K562 treated with DMSO at 1 percent for 48 hours (cell line): ENCODE results near the gene CCDC85A. TPM values are rescaled to one million over a fixed set of nuclear protein-coding genes. Genes with fewer than 3 reads are reported as not detected.

Source experiments
- total RNA-seq: library from RNA; unstranded; fragments of 300-600 nt; gene quantifications from 2 replicates; pipeline ENCODE4 v1.2.3, GENCODE V29; 2022; ENCODE audit warnings: low replicate concordance; ENCODE audit errors: extremely low read depth

Gene CCDC85A
- not detected in 2 replicates for total RNA-seq

GRCh38 chr2:56183643-56184499, at the start of gene CCDC85A:
Gene CCDC85A, plus strand, starts transcription at chr2:56183990. Its CDS starts 635 bp downstream, at chr2:56184625.

